ENCODE measurements around the gene JPT2. TPM values are rescaled to one million over a fixed set of nuclear protein-coding genes. Genes with fewer than 3 reads are reported as not detected.

JPT2 gene
- total RNA-seq, 4 donors from 2014 or later: 20.8 to 57.5 (median 38.2) TPM

DNA sequence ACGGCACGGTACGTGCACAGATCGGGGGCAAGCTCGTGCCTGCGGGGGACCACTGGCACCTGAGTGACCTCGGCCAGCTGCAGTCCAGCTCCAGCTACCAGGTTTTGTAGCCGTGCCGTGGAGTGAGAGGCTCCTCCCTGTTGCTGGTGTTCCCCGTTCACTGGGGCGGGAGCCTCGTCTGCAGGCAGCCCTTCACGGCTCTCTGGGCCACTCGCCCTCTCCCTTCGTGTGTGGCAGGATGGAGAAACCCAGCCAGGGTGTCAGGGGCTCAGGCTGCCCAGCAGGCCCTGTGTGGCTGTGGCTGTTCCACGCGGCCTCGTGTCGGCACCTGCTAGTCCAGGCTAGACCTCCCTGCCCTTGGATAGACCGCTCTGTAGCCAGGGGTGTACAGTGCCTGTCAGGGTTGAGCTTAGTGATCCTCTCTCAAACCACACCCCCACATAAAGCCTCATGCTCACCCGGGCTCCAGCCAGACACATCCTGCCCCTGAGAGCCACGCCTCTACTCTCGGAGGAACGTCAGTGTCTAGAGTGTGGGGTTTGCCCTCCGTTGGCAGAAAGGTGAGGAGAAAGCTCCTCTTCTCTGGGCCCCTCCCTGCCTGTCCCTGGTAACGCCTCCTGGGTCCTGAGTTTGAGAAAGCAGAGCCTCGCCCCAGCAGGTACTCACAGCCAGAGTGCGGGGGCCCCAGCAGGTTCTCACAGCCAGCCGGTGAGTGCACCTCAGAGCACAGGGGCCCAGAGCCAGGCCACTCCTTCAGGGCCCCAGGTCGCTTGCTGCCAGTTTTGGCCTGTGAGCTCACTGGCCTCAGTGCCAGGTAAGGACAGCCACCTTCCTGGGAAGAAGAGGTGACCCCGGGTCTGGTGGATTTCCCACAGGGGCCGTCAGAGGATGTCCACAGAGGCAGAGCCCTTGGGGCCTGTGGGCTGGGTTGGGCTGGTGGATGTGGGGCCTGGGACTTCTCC is 65.6 kb downstream of the JPT2 start:
- Histone ChIP-seq H3K27me3 (no peaks in the 10 kb centered on the region), H3K4me3 (no peak overlapping the region), H3K4me1 (no peaks in the 10 kb centered on the region), H3K36me3 (peaks cover 21 to 82% (median 75%) of the 10 kb centered on the region in 4 donors), H3K9me3 (no peaks in the 10 kb centered on the region), H3K27ac (replicated peaks in 1 of 4) (no peak overlapping the region)
- intact Hi-C loops (cut with DNase I): no loop called here
- TF ChIP-seq POLR2AphosphoS5 (IDR thresholded peaks at IDR 0.05) (no peak), EP300 (IDR thresholded peaks at IDR 0.05) (no peak), POLR2A (IDR thresholded peaks at IDR 0.05; ENCODE audit: low read depth) (no peak)
- TF ChIP-seq, protein P1, sequence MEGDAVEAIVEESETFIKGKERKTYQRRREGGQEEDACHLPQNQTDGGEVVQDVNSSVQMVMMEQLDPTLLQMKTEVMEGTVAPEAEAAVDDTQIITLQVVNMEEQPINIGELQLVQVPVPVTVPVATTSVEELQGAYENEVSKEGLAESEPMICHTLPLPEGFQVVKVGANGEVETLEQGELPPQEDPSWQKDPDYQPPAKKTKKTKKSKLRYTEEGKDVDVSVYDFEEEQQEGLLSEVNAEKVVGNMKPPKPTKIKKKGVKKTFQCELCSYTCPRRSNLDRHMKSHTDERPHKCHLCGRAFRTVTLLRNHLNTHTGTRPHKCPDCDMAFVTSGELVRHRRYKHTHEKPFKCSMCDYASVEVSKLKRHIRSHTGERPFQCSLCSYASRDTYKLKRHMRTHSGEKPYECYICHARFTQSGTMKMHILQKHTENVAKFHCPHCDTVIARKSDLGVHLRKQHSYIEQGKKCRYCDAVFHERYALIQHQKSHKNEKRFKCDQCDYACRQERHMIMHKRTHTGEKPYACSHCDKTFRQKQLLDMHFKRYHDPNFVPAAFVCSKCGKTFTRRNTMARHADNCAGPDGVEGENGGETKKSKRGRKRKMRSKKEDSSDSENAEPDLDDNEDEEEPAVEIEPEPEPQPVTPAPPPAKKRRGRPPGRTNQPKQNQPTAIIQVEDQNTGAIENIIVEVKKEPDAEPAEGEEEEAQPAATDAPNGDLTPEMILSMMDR (IDR thresholded peaks at IDR 0.05): no peak
- 93% methylated on average over 27 of the region's 32 CpGs for WGBS
- no peak for DNase-seq (ENCODE audit: extremely low spot score)

DNA sequence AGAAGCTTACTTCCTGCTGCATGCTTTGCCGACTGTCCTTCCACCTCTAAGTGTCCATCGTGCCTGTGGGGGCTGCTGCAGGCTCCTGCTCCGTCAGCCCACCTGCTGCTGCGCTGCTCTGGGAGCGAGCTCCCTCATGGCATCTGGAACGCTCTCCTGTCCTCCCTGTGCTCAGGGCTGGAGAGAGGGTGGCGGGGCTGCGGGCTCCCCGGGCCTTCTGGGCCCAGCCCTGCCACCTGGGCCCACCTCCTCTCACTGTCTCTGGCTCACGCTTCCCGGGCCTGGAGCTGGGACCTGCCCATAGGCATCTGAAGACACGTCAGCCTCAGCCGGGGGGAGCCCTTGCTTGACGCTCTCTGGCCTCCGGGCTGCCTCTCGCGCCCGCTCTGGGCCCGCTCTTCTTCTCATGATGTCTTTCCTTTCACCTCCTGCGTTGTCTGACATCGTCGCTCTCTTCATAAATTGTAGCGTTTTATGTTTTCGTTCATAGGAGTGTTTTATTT is 66.3 kb downstream of the JPT2 start:
- Histone ChIP-seq H3K4me3 (no peak overlapping the region), H3K27ac (replicated peaks in 1 of 4) (no peak overlapping the region), H3K9me3 (no peaks in the 10 kb centered on the region), H3K27me3 (no peaks in the 10 kb centered on the region), H3K4me1 (no peaks in the 10 kb centered on the region), H3K36me3 (peaks cover 27 to 89% (median 83%) of the 10 kb centered on the region in 4 donors)
- TF ChIP-seq POLR2A (IDR thresholded peaks at IDR 0.05; ENCODE audit: low read depth): no peak
- TF ChIP-seq EP300 (IDR thresholded peaks at IDR 0.05): no peak
- no peak for TF ChIP-seq POLR2AphosphoS5 (IDR thresholded peaks at IDR 0.05)
- TF ChIP-seq, protein P1 (IDR thresholded peaks at IDR 0.05): no peak
- intact Hi-C loops (cut with DNase I): no loop called here
- WGBS: 91% methylated on average over 20 of the region's 24 CpGs
- DNase-seq (ENCODE audit: extremely low spot score): no peak

DNA sequence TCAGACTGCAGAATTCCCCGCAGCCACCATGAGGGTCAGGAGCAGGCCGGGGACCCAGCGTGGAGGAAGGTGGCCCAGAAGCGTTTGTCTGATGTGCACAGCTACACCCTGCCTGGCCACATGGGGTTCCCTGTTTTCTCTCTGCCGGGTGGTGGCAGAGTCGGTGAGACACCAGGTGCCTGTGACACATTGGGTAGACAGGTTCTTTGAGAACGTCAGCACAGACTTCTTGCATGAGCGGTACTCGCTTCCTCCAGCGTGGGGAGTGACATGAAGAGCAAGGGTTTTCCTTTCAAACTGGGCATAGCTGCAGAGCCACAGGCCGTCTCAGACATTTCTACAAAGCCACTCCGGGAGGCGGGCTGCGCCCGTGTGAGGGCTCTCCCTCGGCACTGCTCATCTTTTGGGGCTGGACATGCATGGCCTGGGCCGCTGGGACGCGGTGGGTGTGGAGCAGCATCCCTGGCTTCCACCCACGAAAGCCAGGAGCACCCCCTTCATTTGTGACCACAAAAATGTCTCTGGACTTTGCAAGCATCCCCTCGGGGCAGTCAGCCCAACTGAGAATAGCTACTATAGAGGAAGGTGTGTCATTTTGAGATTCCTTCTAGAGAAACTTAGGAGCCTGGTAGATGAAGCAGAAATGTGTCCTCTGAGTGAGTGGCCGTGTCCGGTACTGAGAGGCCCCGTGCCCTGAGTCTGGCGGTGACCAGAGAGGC is 67.3 kb downstream of the JPT2 start:
- Histone ChIP-seq H3K4me1 (no peaks in the 10 kb centered on the region), H3K27me3 (no peaks in the 10 kb centered on the region), H3K4me3 (no peak overlapping the region), H3K36me3 (peaks cover 34 to 96% (median 91%) of the 10 kb centered on the region in 4 donors), H3K27ac (replicated peaks in 1 of 4) (no peak overlapping the region), H3K9me3 (no peaks in the 10 kb centered on the region)
- DNase-seq (ENCODE audit: extremely low spot score): no peak
- TF ChIP-seq POLR2A (IDR thresholded peaks at IDR 0.05; ENCODE audit: low read depth) (no peak), EP300 (IDR thresholded peaks at IDR 0.05) (no peak), POLR2AphosphoS5 (IDR thresholded peaks at IDR 0.05) (no peak)
- TF ChIP-seq, protein P1 (IDR thresholded peaks at IDR 0.05): no peak
- intact Hi-C loops (cut with DNase I): no loop called here
- 92% methylated on average over 25 of the region's 25 CpGs for whole genome bisulfite sequencing

DNA sequence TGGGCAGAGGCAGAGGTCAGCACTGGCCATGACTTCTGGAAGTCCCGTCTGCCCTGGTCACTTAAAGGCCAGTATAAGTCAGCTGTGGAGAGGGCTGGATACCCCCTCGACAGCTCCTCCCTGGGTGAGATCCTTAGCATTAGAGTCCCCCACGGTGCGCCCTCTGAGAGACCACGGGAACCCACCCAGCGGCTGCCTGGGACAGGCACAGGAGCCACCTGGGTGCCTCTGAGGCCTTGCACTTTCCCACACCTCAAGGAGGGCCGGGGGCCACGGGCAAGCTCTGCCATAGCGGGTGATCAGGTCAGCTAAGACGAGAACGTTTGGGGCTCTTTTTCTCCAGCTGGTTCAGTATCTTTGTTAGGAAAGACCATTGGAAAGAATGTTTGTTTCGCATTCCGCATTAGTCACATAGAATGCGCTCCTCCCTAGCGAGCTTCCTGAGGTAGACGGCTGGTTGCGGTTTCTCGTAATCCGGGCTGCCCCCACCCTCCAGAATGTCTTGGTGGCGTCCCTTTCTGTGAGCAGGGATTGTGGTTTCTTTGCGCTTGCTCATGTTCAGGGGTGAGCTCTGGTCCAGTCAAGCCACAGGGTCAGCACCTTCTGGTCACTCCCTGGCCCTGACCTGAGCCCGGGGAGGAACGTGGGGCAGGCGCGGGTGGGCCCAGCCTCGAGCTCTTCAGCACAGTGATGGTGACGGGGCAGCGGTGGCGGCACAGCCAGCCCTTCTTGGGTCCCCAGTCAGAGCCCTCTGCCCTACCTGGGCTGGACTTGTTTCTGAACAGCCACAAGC is 68.0 kb downstream of the JPT2 start:
- Histone ChIP-seq H3K4me3 (no peak overlapping the region), H3K9me3 (no peaks in the 10 kb centered on the region), H3K27me3 (no peaks in the 10 kb centered on the region), H3K4me1 (no peaks in the 10 kb centered on the region), H3K27ac (replicated peaks in 1 of 4) (no peak overlapping the region), H3K36me3 (peaks cover 40 to 96% (median 91%) of the 10 kb centered on the region in 4 donors)
- DNase-seq (ENCODE audit: extremely low spot score): no peak
- intact Hi-C loops (cut with DNase I): no loop called here
- no peak for TF ChIP-seq POLR2AphosphoS5 (IDR thresholded peaks at IDR 0.05)
- TF ChIP-seq POLR2A (IDR thresholded peaks at IDR 0.05; ENCODE audit: low read depth): no peak
- no peak for TF ChIP-seq EP300 (IDR thresholded peaks at IDR 0.05)
- TF ChIP-seq, protein P1 (IDR thresholded peaks at IDR 0.05): no peak
- 94% methylated on average over 24 of the region's 29 CpGs for WGBS

Data from esophagus muscularis mucosa (tissue), 4 donors.